Liver (tissue), 3 donors: ENCODE data around the gene COX6B1.

Experiments used
- CTCF ChIP-seq: fragments of 150-350 bp; IDR thresholded peaks from 2 replicates; pipeline ENCODE4 v1.5.1; 2017; ENCODE audit warnings: improper control_type of control experiment, low read depth, low read length; ENCODE audit not compliant: missing input control
- EGR1 ChIP-seq, 2 donors: IDR thresholded peaks; 2 replicates each; pipeline ENCODE4 v1.6.1; 2016 to 2018; ENCODE audit warnings: antibody characterized with exemption in 2 of 2, low read depth in 2 of 2
- FOXA1 ChIP-seq: IDR thresholded peaks from 2 replicates; pipeline ENCODE4 v1.6.1; 2016; ENCODE audit warnings: antibody characterized with exemption
- GABPA ChIP-seq, 2 donors: IDR thresholded peaks in 1 of 2; conservative IDR thresholded peaks in 1 of 2; 2 replicates each; pipeline ENCODE4 v1.6.1; 2016; ENCODE audit warnings: antibody characterized with exemption in 2 of 2, mild to moderate bottlenecking in 1 of 2, moderate library complexity in 1 of 2
- HNF4G ChIP-seq: IDR thresholded peaks from 2 replicates; pipeline ENCODE4 v1.6.1; 2016; ENCODE audit warnings: antibody characterized with exemption
- RAD21 ChIP-seq, 2 donors: IDR thresholded peaks; 2 replicates each; pipeline ENCODE4 v1.6.1; 2016; ENCODE audit warnings: antibody characterized with exemption in 2 of 2, mild to moderate bottlenecking in 2 of 2
- REST ChIP-seq: IDR thresholded peaks from 2 replicates; pipeline ENCODE4 v1.6.1; 2016; ENCODE audit warnings: antibody characterized with exemption, mild to moderate bottlenecking
- RXRA ChIP-seq, 2 donors: IDR thresholded peaks; 2 replicates each; pipeline ENCODE4 v1.6.1; 2017 to 2018; ENCODE audit warnings: antibody characterized with exemption in 2 of 2, mild to moderate bottlenecking in 1 of 2
- TAF1 ChIP-seq: conservative IDR thresholded peaks from 2 replicates; pipeline ENCODE4 v1.6.1; 2016; ENCODE audit warnings: antibody characterized with exemption, mild to moderate bottlenecking
- YY1 ChIP-seq: IDR thresholded peaks from 2 replicates; pipeline ENCODE4 v1.6.1; 2016; ENCODE audit warnings: antibody characterized with exemption, mild to moderate bottlenecking
- TF ChIP-seq, protein P1 (sequence below): IDR thresholded peaks from 2 replicates; pipeline ENCODE4 v1.6.1; 2016; ENCODE audit warnings: antibody characterized with exemption
- donor health status: healthy.
- donor health status: healthy.

GRCh38 chr19:35669566-35669965, 21.4 kb downstream of the COX6B1 start:
- no peak for TF ChIP-seq YY1
- TF ChIP-seq REST: no peak
- no peak for TF ChIP-seq CTCF
- TF ChIP-seq TAF1: no peak
- TF ChIP-seq GABPA (IDR thresholded peaks at IDR 0.05 in 1 of 2, conservative IDR thresholded peaks at IDR 0.05 in 1 of 2): no peak
- TF ChIP-seq FOXA1: no peak
- TF ChIP-seq, protein P1, sequence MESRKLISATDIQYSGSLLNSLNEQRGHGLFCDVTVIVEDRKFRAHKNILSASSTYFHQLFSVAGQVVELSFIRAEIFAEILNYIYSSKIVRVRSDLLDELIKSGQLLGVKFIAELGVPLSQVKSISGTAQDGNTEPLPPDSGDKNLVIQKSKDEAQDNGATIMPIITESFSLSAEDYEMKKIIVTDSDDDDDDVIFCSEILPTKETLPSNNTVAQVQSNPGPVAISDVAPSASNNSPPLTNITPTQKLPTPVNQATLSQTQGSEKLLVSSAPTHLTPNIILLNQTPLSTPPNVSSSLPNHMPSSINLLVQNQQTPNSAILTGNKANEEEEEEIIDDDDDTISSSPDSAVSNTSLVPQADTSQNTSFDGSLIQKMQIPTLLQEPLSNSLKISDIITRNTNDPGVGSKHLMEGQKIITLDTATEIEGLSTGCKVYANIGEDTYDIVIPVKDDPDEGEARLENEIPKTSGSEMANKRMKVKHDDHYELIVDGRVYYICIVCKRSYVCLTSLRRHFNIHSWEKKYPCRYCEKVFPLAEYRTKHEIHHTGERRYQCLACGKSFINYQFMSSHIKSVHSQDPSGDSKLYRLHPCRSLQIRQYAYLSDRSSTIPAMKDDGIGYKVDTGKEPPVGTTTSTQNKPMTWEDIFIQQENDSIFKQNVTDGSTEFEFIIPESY: no peak
- TF ChIP-seq RAD21 (IDR thresholded peaks at IDR 0.05): no peak
- TF ChIP-seq EGR1 (IDR thresholded peaks at IDR 0.05; ENCODE audit: low read depth in 2 of 2): no peak
- no peak for TF ChIP-seq RXRA (IDR thresholded peaks at IDR 0.05)
- no peak for TF ChIP-seq HNF4G
